Endothelial cell (in vitro differentiated cells): ENCODE measurements around the gene SYNE2. TPM values are rescaled to one million over a fixed set of nuclear protein-coding genes. Genes with fewer than 3 reads are reported as not detected.

Experiments used
- DNase-seq: peaks from one replicate; pipeline ENCODE4 v3.0.0; 2021; ENCODE audit warnings: low spot score
- H3K27ac Mint-ChIP-seq: one replicate; pipeline ENCODE4 v1.8.0; 2021; ENCODE audit warnings: mixed read lengths, inconsistent platforms; ENCODE audit not compliant: unreplicated experiment
- H3K27me3 Mint-ChIP-seq: one replicate; pipeline ENCODE4 v1.8.0; 2021; ENCODE audit warnings: mild to moderate bottlenecking, moderate library complexity, mixed read lengths, inconsistent platforms; ENCODE audit not compliant: unreplicated experiment
- H3K36me3 Mint-ChIP-seq: one replicate; pipeline ENCODE4 v1.8.0; 2021; ENCODE audit warnings: mild to moderate bottlenecking, low read depth, mixed read lengths, inconsistent platforms; ENCODE audit not compliant: unreplicated experiment
- H3K4me1 Mint-ChIP-seq: one replicate; pipeline ENCODE4 v1.8.0; 2021; ENCODE audit warnings: mild to moderate bottlenecking, mixed read lengths, inconsistent platforms; ENCODE audit not compliant: unreplicated experiment
- H3K4me3 Mint-ChIP-seq: one replicate; pipeline ENCODE4 v1.8.0; 2021; ENCODE audit warnings: mild to moderate bottlenecking, mixed read lengths, inconsistent platforms; ENCODE audit not compliant: unreplicated experiment
- H3K9me3 Mint-ChIP-seq: one replicate; pipeline ENCODE4 v1.8.0; 2021; ENCODE audit warnings: mixed read lengths, inconsistent platforms; ENCODE audit not compliant: unreplicated experiment
- CTCF ChIP-seq: fragments of 200-600 bp; sonication (generic); IDR thresholded peaks from one replicate; pipeline ENCODE4 v1.5.0; 2021; ENCODE audit warnings: antibody characterized with exemption; ENCODE audit not compliant: unreplicated experiment
- total RNA-seq: library from RNA; stranded (reverse); fragmentation: NEBNext Ultra II Directional; extraction: Animal tissue kit (Norgen Biotek cat#: 25700); gene quantifications from one replicate; pipeline ENCODE4 v1.2.1, GENCODE V29; 2021; ENCODE audit not compliant: unreplicated experiment

SYNE2 gene
- total RNA-seq, 1 donor from 2014 or later, result 35.9 TPM

GRCh38 chr14:64109819-64110554 lies 257.2 kb downstream of the SYNE2 start:
- TF ChIP-seq CTCF, result no peak
- H3K27me3 Mint-ChIP-seq, result no peaks in the 10 kb centered on the region
- no peak overlapping the region for H3K27ac Mint-ChIP-seq
- no peaks in the 10 kb centered on the region for H3K36me3 Mint-ChIP-seq
- H3K4me1 Mint-ChIP-seq, result peaks cover 7% of the 10 kb centered on the region
- no peaks in the 10 kb centered on the region for H3K9me3 Mint-ChIP-seq
- no peak for DNase-seq
- no peak overlapping the region for H3K4me3 Mint-ChIP-seq

- no peak for TF ChIP-seq CTCF
- Mint-ChIP-seq H3K27me3 (no peaks in the 10 kb centered on the region), H3K9me3 (no peaks in the 10 kb centered on the region), H3K27ac (no peak overlapping the region), H3K4me1 (peaks cover 7% of the 10 kb centered on the region), H3K36me3 (no peaks in the 10 kb centered on the region), H3K4me3 (no peak overlapping the region)
- DNase-seq, result no peak
Measured at GRCh38 chr14:64110802-64111201, 258.0 kb downstream of the SYNE2 start.

- H3K4me1 Mint-ChIP-seq, result peaks cover 7% of the 10 kb centered on the region
- no peaks in the 10 kb centered on the region for H3K27me3 Mint-ChIP-seq
- no peak for TF ChIP-seq CTCF
- H3K36me3 Mint-ChIP-seq, result no peaks in the 10 kb centered on the region
- DNase-seq, result no peak
- no peak overlapping the region for H3K27ac Mint-ChIP-seq
- H3K9me3 Mint-ChIP-seq, result no peaks in the 10 kb centered on the region
- peak overlapping the region; percentile 8 for H3K4me3 Mint-ChIP-seq
Measured at GRCh38 chr14:64112867-64113678, 260.3 kb downstream of the SYNE2 start.

GRCh38 chr14:64114166-64114565 lies 261.4 kb downstream of the SYNE2 start:
- Mint-ChIP-seq H3K27ac (no peak overlapping the region), H3K27me3 (no peaks in the 10 kb centered on the region), H3K4me3 (no peak overlapping the region), H3K36me3 (no peaks in the 10 kb centered on the region), H3K4me1 (peaks cover 7% of the 10 kb centered on the region), H3K9me3 (no peaks in the 10 kb centered on the region)
- TF ChIP-seq CTCF, result no peak
- DNase-seq, result peak; percentile 9

- H3K4me1 Mint-ChIP-seq, result peaks cover 7% of the 10 kb centered on the region
- H3K36me3 Mint-ChIP-seq, result no peaks in the 10 kb centered on the region
- TF ChIP-seq CTCF, result no peak
- peak overlapping the region; percentile 78 for H3K27ac Mint-ChIP-seq
- H3K9me3 Mint-ChIP-seq, result no peaks in the 10 kb centered on the region
- H3K27me3 Mint-ChIP-seq, result no peaks in the 10 kb centered on the region
- no peak overlapping the region for H3K4me3 Mint-ChIP-seq
- no peak for DNase-seq
Measured at GRCh38 chr14:64114796-64115195, 262.0 kb downstream of the SYNE2 start.
